Amniotic epithelial cell (primary cell): Measurements from ENCODE around the gene TMEM51.
"Not testable (repeated sequence)": the region's sequence is repeated elsewhere in the genome, so short reads cannot be mapped to it uniquely, and the experiment has no call there.

Experiments
- DNase-seq: peaks from one replicate; pipeline ENCODE4 v3.0.0-alpha.2; 2010; ENCODE audit warnings: low read depth

Gene TMEM51

DNA sequence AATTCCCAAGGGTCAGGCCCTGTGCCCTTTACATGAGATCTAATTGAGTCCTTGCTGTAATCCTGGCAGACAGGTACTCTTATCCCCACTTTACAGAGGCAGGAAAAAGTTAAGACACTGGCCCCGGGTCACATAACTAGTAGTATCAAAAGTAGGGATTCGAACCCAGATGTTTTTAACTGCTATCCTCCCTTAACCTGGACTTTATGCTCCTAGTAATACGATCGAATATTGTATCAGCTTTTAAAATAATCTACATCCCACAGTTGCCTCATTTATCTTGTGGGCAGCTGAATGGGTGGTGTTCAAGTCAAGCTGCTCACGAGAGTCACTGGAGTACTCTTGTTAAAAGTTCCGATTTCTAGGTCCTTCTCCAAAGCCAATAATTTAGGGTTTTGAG, 25.5 kb upstream of the TMEM51 start:
- DNase-seq, result no peak

DNA sequence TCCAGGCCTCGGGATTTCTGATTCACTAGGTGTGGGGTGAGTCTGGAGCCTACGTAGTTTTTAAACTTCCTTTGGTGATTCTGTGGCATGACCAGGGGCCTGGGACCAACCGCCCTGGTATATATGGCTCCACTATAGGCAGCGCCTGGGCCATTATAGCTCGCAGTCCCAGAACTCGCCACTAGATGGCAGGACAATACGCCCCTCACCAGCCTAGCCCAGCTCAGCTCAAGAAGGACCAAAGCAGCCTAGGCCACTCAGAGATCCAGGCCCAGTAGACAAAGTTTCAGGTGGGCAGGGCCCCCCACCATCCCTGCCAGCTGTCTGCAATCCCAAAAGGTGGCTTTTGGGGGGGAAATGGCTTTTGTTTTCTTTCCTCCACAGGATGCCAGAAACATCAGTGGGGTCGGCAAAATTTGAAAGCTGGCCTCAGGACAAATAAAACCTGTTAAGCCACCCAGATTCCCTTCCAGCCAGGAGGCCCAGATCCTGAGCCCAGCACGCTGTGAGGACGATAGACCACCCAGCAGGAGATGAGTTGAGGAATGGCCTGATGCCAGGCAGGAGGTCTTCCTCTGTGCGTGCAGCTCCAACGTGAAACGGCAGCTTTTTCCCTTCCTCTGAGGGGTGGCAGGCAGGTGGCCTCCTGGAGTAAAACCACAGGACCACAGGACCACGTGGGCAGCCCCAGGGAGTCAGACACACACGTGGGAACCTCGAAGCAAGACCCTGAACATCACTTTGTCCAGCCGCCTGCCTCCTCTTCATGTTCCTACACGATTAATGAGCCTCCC, 24.8 kb upstream of the TMEM51 start:
- DNase-seq, result peak; percentile 48

DNA sequence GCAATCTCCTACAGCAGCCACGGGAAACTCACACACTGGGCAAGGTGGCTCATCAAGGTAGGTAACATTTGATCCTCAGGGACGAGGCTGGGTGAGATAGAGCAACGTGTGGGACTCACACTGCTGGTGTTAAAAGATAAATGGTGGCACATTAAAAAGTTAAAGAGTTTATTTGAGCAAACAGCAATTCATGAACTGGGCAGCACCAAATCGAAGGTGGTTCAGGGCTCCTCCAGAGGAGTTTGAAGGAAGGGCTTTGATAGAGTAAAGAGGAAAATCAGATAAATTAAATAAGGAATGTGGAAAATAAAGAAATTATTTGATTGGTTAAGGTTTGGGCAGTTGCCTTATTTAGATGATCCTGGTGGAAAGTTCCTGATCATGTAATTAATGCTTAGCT, 23.6 kb upstream of the TMEM51 start:
- no peak for DNase-seq

DNA sequence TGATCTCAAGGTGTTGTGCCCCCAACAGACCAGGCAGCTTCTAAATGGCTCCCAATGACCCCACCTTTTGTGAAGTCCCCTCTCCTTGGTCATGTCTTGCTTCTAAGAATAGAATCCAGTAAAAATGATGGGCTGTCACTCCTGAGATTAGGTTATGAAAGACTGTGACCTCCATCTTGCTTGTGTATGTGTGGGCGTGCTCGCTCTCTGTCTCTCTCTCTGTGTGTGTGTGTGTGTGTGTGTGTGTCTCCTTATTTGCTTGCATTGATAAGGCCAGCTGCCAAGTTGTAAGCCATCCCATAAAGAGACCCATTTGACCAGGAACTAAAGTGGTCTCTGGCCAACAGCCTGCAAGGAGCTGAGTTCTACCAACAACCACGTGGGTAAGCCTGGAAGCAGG, 22.9 kb upstream of the TMEM51 start:
- no peak for DNase-seq

DNA sequence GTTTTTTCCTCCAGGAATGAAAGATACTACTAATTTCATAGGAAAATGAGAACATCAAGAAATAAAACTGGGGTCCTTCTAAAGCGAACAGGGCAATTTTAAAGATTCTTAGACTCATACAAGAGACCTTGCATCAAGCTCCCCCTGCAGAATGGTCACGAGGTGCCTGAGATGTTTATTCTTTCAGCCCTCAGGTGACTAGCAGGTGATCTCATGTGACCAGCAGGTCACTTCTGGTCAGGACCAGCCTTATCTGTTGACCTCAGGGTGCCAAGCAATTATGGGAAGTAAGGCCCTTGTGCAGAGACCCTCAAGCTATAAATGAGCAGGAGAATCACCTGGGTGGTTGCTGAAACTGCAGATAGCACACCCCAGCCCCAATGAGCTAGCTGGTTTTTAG, 20.6 kb upstream of the TMEM51 start:
- no peak for DNase-seq

DNA sequence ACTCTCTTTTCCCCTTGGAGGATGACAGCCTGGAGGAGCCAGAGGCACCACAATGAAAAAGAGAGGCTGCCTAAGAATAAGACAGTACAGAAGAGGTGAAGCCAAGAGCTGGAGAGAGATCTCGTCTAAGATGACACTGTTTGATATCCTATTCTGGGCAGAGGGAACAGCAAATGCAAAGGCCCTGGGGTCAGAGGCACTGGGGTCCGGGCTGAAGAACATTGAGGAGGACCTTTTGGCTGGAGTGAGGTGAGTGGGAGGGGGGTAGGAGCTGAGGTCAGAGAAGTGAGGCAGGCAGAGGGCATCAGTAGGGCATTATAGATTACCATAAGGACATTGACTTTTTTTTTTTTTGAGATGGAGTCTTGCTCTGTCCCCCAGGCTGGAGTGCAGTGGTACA, 19.3 kb upstream of the TMEM51 start:
- no peak for DNase-seq

DNA sequence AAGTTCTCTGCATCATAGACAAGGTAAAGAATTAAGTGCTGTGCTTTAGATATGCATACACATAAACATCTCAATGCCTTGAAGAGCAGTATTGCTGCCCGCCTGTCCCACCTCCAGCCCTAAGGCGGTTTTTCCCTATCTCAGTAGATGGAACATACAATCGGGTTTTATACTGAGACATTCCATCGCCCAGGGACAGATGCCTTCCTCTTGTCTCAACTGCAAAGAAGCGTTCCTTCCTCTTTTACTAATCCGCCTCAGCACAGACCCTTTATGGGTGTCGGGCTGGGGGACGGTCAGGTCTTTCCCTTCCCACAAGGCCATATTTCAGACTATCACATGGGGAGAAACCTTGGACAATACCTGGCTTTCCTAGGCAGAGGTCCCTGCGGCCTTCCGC, 17.9 kb upstream of the TMEM51 start:
- not testable (repeated sequence) for DNase-seq

DNA sequence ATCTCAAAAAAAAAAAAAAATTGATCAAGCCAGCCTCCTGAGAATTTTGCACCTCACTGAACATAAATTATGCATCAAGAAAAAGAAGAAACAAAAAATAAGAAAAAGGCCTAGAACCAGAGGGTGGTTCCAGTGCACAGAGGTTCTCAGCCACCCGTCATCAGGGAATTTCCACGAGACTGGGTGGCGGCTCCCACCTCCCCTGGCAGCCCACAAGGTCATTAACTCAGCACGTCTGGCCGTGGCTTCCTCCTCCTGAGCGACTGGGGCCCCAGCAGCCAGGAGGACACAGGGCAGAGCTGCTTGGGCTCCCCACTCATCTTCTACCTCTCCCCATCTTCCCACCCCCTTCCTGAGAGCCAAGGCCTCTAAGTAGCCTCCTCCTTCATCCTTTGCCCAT, 15.7 kb upstream of the TMEM51 start:
- DNase-seq, result peak; percentile 6

DNA sequence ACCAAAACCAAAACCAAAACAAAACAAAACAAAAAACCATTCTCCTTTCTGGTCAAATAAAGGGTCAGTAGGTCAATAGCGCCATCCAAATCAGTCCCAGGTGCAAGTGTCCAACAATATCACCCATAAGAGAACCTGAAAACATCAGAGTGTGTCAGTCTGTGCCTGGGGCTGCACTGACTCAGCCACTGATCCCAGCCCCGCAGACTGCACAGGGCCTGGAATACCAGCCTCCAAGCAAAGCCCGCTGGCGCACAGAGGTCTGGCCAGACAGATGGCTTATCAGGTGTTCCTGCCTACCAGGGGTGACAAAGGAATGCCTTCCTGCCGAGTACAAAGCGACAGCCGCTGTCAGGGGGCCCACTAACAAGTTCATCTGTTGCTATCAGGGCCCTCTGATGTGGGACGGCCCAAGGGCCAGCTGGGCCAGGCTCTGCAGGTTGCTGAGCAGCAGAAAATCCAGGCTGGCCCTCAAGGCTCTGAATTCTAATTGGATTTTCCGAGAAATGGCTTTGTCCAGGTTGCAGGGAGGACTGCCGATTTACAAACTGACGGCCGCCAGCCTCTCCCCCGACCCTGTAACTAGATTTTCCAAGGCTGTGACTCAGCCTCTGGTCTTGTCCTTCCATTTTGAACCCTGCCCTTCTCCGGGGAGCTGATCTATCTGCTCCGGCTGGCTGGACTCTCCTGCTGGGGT, 13.7 kb upstream of the TMEM51 start:
- DNase-seq, result peak; percentile 58

DNA sequence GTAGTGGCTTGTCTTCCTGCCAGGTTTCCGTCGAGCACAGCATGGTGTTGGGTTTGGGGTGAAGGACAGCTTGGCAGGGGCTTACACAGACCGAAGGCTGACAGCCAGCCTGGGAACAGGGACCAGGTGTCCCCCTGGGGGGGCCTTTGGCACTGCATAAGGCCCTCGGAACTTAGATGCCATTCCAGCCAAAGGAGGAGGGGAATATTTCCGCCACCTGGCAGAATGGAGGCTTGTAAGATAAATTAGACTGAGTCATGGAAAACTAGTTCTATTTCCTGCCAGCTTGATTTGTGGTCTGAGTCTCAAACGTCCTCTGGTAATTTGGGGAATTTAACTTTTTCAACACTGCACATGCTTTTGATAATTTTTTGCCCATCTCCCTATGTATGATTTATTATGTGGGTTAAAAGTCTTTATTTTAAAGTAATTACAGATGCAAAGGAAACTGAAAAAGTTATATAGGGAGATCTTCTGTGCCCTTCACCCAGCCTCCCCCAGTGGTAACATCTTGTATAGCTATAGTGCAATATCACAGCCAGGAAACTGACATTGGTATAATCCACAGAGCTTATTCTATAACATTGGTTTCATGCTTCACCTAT, 11.5 kb upstream of the TMEM51 start:
- DNase-seq, result peak; percentile 68

DNA sequence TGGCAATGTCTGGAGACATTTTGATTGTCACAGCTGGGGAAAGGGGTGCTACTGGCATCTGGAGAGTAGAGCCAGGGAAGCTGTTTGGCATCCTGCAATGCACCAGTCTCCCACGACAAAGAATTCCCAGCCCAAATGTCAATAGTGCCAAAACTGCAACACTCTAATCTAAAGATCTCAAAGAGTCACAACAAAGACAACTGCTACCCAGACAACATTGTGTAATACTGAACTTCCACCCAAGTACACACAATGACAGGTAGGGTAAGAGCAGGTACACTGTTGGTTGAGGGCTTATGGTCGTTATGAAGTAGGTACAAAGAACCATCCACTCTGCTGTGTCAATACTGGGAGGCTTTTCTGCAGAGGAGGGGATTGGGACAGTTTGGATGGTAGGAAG, 8.2 kb upstream of the TMEM51 start:
- DNase-seq, result no peak

DNA sequence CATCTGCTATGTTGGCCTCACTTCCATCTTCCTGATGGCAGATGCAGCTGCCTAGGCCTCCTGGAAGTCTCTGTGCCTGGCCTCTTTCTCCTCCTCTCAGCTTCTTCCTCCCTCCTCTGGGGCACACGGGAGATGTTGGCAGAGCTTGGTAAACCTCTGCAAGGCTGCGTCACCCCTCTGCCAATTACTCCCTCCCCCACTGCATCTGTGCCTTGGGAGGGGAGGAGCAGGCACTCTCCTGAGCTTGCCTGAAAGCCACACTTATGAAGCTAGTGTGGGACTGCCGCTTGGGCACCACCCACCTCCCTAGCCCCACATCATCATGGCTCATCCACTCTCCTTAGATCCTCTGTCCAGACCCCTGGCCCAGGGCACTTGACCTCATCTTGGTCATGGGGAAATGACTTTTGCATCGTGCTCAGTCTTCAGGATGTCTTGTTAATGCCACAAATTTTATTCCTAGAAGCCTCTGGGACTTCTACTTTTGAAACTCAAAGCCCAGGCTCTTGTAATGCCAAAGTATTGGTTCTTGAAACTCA, 7.3 kb upstream of the TMEM51 start:
- no peak for DNase-seq

DNA sequence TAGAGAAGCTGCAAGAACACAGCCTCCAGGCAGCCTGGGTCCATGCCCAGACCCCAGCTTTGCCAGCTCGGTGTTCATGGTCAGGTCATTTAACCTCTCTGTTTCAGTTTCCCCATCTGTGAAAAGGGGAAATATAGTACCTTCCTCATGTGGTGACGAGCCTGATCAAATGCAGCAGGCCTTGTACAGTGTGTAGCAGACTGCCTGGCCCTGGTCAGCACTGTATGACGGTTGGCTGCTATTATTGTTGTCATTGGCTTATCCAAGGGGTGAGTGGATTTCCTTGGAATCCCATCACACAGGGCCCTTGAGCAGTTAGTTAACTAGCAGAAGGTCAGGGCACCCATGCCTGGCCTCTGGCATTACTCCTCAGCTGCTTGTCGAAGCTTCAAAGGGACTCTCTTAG, 6.6 kb upstream of the TMEM51 start:
- no peak for DNase-seq

DNA sequence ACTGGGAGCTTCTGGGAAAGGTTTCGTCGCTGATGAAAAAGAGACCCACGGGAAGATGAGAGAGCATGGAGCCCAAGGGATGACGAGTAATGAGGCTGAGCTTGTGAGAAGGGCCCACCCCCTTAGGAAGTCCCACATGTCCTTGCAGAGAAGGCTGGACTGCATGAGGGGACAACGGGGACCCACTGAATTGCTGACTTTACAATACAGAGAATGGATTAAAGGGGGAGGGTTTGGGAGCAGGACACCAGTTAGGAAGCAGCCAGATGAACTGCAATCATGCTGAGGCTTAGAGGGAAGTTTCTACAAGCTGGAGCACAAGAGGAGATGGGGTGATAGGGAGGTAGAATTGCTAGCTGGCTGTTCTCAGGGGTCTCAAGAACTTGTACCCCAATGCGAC, 5.5 kb upstream of the TMEM51 start:
- DNase-seq, result no peak

DNA sequence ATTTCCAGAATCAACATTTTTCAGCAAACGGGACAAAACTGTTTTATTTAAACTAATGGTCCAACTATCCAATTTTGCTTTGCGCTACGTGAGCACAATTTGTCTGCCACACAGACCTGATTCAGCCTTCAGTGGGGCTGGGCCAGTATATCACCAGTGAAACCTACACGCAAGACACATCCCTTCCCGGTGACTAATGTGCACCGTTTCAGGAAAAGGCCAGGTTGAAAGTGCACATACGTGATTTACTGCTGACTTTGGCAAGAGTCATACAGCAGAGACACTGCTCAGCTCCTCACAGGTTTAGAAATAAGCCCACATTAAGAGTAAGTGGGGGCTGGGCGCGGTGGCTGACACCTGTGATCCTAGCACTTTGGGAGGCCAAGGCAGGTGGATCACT, 5.1 kb upstream of the TMEM51 start:
- DNase-seq, result no peak

DNA sequence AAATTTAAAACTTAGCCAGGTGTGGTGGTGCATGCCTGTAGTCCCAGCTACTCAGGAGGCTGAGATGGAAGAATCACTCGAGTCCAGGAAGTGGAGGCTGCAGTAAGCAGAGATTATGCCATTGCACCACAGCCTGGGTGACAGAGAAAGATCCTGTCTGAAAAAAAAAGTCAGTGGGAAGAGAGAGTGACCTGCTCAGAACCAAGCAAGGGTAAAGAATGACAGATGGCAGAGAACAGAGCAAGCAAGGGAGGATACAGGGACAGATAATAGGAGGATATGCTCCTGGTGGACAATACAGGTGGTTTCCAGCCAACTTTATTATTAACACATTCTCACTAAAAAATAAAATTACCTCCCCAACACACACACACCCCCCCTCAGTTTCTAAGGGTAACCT, 4.6 kb upstream of the TMEM51 start:
- DNase-seq, result no peak

DNA sequence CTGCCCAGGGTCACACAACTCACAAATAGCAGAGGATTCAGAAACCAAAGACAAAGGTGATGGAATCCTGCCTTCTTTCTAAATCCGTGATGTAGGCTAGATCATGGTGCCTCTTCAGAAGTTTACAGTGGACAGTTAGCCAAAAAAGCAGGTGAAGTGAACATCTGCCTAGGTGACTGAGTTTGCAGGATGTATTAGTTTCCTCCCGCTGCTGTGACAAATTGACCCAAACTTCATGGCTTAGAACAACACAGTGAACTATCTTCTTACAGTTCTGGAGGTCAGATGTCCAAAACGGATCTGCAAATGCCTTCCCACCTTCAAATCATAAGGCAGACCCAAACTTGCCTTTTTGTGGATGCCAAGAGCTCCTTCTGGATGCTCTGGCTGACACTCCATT, 3.2 kb upstream of the TMEM51 start:
- no peak for DNase-seq

DNA sequence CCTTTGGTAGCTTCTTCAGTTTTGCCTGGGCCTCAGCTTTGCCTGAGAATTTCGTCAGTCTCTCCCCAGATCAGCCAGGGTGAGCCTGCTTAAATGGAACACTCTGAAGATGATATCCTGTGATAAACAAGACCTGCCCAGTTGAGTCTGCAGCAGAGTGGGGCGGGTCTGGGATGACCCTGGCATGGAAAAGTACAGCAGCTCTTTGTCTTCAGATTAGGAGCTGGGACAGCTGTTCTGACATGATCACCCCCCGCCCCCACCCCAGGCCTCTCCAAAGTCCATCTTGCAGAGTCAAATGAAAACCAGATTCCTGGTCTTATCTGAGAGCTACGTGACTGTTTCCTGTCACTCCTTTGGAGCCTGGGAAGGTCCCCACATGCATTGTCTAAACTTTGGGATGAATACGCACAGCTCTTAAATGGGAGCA, 2.2 kb upstream of the TMEM51 start:
- DNase-seq, result no peak

DNA sequence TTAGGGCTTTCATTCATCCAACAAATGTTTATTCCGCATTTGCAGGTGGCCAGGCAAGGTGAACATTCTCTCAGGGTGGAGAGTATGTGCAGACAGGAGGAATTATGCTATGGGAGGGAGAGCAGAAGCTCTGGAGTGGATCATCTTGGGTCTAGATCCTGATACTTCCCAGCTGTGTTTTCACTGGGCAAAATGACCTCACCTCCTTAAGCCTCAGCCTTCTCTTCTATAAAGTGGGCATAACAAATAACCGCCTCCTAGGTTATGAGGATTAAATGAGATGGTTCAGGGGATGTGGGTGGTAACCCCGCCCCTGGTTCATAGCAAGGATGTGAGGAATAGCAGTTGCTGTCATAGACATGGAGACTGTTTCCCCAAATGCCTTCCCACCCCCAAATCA, 1.7 kb upstream of the TMEM51 start:
- DNase-seq, result no peak

DNA sequence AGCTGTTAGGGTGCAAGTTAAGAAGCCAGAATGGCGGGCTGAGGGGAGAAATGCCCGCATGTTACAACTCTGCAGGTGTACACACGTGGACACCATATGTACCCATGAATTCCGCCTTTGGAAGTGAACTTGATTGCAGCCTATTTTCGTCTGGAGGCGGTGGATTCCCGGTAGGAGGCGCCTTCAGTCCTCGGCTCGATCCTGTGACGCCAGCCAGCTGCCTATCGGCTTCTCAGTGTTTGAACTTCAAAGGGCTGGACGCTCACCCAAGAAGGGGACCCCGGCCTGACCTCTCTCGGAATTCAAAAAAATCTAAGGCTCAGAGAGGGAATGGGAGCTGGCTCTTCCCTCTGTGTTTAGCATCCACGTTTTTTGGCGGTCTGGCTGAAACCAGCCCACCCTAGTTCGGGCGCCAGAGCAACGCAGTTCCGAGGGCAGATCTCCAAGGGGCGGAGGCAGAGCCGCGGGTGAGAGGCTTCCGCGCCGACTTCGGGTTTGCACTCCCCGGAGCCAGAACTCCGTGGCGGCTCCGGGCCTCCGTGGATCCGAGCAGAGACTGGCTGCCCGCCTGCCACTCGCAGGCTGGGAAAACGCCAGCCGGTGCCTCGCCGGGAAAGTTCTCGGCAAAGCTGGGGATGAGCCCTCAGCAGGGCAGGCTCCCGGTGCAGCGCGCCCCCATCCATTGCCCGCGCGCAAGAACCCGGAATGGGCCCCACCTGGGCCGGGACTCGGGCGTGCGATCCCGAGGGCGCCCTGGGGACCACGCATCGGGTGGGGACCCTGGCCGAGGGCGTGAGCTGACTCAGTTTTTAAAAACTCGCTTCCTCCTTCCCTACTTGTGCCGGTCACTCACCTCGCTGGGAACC, 996 bp upstream of the TMEM51 start:
- peak; percentile 85 for DNase-seq

DNA sequence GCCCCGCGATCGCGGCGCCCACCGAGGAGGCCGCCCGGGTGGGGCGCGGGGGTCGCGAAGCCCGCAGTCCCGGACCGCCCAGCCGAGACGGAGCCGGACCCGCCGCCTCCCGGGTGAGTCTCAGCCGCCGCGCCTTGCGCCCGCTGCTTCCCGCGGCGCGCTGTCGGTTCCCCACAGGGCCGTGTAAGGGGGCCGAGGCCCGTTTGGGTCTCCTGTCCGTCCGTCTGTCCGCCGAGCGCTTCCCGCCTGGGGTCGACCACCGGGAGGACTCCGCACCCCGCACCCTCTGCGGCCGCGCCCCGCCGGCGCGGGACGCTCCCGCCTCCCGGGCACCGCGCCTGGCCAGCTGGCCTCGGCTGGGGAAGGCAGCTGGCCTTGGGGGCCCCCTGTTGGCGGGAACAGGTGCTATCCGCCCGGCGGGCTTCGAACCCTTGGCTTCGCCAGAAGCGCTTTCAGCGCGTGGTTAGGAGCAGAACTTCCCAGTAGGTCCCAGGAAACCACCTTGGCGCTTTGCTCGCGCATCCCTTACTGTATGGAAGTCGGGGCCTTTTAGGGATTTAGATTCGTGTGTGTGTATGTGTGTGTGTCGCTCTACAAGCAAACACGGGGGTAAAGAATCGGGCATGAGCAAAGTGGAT, 414 bp downstream of the TMEM51 start:
- DNase-seq, result peak; percentile 37
